ENCODE data around the gene RAD54L.
"Not testable (repeated sequence)": the region's sequence is repeated elsewhere in the genome, so short reads cannot be mapped to it uniquely, and the experiment has no call there.

RAD54L gene

DNA sequence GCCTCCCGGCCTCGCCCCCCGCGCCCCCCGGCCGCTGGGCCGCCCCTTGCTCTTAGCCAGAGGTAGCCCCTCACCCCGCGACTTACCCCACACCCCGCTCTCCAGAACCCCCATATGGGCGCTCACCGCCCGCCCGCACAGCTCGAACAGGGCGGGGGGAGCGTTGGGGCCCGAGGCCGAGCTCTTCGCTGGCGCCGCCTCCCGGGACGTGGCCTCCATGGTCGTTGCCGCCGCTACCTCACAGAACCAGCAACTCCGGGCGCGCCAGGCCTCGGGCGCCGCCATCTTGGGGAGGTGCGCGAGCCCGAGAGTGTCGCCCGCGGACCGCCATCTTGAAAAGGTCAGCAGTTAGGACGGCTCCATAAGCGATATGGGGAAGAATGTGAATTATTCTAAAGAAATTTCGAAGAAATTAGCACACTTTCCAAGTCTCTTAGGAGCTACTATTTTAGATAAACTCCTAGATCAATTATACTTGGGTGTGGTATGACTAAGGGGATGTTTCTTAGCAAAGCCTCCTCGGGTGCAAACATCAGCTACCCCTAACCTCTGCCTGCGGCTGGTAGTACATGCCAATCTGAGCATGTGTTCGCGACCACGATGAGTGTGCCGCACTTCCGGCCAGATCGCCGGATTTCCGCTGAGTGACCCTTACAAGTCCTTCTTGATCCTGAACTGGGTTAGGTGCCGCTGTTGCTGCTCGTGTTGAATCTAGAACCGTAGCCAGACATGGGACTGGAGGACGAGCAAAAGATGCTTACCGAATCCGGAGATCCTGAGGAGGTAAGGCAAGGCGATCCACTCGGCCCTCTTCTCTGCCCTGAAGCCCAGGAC is 55.7 kb downstream of the RAD54L start, which contains the start of the genes LRRC41 and UQCRH:
Gene LRRC41, minus strand, starts transcription at position 579 of the 834 bp plus-strand sequence. Its CDS starts 294 bp downstream, at position 285.
Gene UQCRH, plus strand, starts transcription at position 661 of the 834 bp plus-strand sequence. Its CDS starts 69 bp downstream, at position 730.
- Histone ChIP-seq H3K36me3 (ENCODE audit: control insufficient read depth, insufficient read depth, low read length) (peaks cover 30% of the 10 kb centered on the region), H3K9me3 (ENCODE audit: control insufficient read depth, low read length) (no peaks in the 10 kb centered on the region), H3K4me3 (ENCODE audit: extremely low read depth, insufficient read depth, low read length, poor library complexity, severe bottlenecking) (peak within 1 kb of the TSS; percentile 98), H3K27ac (ENCODE audit: low read depth, low read length, severe bottlenecking) (peak within 1 kb of the TSS; percentile 99), H3K4me1 (ENCODE audit: control insufficient read depth, insufficient read depth, low read length, poor library complexity, severe bottlenecking) (peaks cover 23% of the 10 kb centered on the region)
- whole genome bisulfite sequencing, 2 experiments (ENCODE audit: insufficient coverage in 2 of 2) = 0% methylated on average over 42 to 45 of the region's 61 CpGs

DNA sequence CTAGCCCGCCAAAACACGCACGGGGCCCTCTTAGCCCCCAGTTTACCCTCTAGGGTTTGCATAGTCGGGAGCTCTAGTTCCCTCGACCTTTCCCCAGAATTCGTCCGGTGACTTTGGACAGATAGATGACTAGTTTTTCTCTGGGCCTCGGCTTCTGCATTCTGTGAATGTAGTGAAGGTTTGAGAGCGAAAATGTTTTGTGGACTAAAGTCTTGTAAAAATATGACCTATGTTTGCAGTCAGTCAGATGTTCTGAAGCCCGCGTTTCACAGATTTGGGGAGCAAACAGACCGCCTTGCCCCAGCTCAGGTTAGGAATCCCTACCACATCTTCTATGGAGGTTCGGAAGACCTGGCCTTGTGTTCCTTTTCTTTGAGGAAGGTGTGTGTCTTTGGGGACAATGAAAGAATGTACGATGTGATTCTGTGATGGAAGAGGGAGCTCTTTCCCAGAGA is 56.3 kb downstream of the RAD54L start:
- Histone ChIP-seq H3K9me3 (ENCODE audit: control insufficient read depth, low read length) (no peaks in the 10 kb centered on the region), H3K36me3 (ENCODE audit: control insufficient read depth, insufficient read depth, low read length) (peaks cover 33% of the 10 kb centered on the region), H3K4me1 (ENCODE audit: control insufficient read depth, insufficient read depth, low read length, poor library complexity, severe bottlenecking) (peaks cover 21% of the 10 kb centered on the region), H3K27ac (ENCODE audit: low read depth, low read length, severe bottlenecking) (peak overlapping the region; percentile 99), H3K4me3 (ENCODE audit: extremely low read depth, insufficient read depth, low read length, poor library complexity, severe bottlenecking) (peak overlapping the region; percentile 98)
- WGBS, 2 experiments (ENCODE audit: insufficient coverage in 2 of 2) = 0% methylated on average over 8 to 11 of the region's 14 CpGs

DNA sequence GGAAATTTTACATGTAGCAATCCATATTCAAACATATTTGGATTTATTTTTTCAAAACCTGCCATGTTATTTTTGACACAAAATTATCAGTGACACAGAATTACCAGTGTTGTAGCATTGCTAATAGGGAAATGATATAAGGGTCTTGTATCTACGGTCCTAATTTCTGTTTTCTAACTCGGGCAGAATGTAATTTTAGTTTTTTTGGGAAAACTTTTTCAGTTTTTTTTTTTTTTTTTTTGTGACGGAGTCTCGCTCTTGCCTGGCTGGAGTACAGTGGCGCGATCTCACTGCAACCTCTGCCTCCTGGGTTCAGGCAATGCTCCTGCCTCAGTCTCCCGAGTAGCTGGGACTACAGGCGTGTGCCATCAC is 58.6 kb downstream of the RAD54L start:
- WGBS, 2 experiments (ENCODE audit: insufficient coverage in 2 of 2) = 95 to 100% methylated on average over 2 to 6 of the region's 8 CpGs
- peaks cover 13% of the 10 kb centered on the region for H3K4me1 ChIP-seq (ENCODE audit: control insufficient read depth, insufficient read depth, low read length, poor library complexity, severe bottlenecking)
- no peak overlapping the region for H3K27ac ChIP-seq (ENCODE audit: low read depth, low read length, severe bottlenecking)
- no peaks in the 10 kb centered on the region for H3K9me3 ChIP-seq (ENCODE audit: control insufficient read depth, low read length)
- H3K36me3 ChIP-seq (ENCODE audit: control insufficient read depth, insufficient read depth, low read length) = peaks cover 53% of the 10 kb centered on the region
- no peak overlapping the region for H3K4me3 ChIP-seq (ENCODE audit: extremely low read depth, insufficient read depth, low read length, poor library complexity, severe bottlenecking)

DNA sequence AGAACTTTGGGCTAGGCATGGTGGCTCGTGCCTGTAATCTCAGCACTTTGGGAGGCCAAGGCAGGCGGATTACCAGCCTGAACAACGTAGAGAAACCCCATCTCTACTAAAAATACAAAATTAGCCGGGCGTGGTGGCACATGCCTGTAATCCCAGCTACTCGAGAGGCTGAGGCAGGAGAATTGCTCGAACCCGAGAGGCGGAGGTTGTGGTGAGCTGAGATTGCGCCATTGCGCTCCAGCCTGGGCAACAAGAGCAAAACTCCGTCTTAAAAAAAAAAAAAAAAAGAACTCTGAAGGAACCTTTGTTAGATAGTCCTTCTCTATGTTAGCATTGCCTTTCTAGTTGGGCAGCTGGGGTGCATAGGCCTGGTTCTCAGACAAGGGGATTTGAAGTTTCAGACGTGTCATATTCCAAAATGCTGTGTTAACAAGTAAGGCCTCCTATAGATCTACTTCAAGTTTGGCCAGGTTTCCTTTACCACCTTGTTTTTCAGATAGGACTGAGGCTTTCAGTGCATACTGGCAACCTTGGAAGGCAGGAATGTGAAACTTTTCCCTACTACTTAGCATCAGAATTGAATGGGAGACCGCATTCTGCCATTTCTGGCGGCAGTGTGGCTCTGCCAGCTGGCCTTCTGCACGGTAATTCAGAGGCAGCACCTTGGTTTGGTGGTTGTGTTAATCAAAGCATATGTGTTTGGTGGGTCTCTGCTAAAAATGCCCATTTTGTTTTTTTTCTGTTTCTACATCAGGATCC is 62.0 kb downstream of the RAD54L start:
- Histone ChIP-seq H3K4me1 (ENCODE audit: control insufficient read depth, insufficient read depth, low read length, poor library complexity, severe bottlenecking) (peaks cover 13% of the 10 kb centered on the region), H3K27ac (ENCODE audit: low read depth, low read length, severe bottlenecking) (no peak overlapping the region), H3K36me3 (ENCODE audit: control insufficient read depth, insufficient read depth, low read length) (peaks cover 87% of the 10 kb centered on the region), H3K9me3 (ENCODE audit: control insufficient read depth, low read length) (no peaks in the 10 kb centered on the region), H3K4me3 (ENCODE audit: extremely low read depth, insufficient read depth, low read length, poor library complexity, severe bottlenecking) (no peak overlapping the region)
- WGBS, 2 experiments (ENCODE audit: insufficient coverage in 2 of 2) = 92 to 94% methylated on average over 4 to 9 of the region's 16 CpGs

DNA sequence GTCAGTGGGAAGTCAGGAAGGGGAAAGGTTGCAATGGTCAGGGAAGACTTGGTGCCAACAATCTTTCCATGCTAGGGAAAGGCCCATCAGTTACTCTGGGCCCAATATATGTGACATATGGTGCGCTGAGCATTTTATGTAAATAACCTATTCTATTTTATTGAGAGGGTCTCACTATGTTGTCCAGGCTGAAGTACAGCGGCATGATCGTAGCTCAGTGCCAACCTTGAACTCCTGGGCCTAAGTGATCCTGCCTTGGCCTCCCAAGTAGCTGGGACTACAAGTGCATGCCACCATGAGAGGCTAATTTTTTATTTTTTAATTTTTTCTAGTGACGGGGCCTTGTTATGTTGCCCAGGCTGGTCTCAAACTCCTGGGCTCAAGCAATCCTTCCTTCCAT is 62.8 kb downstream of the RAD54L start:
- Histone ChIP-seq H3K4me3 (ENCODE audit: extremely low read depth, insufficient read depth, low read length, poor library complexity, severe bottlenecking) (no peak overlapping the region), H3K36me3 (ENCODE audit: control insufficient read depth, insufficient read depth, low read length) (peaks cover 85% of the 10 kb centered on the region), H3K4me1 (ENCODE audit: control insufficient read depth, insufficient read depth, low read length, poor library complexity, severe bottlenecking) (peaks cover 13% of the 10 kb centered on the region), H3K9me3 (ENCODE audit: control insufficient read depth, low read length) (no peaks in the 10 kb centered on the region), H3K27ac (ENCODE audit: low read depth, low read length, severe bottlenecking) (no peak overlapping the region)
- WGBS, 2 experiments (ENCODE audit: insufficient coverage in 2 of 2) = 94 to 100% methylated on average over 4 of the region's 4 CpGs

DNA sequence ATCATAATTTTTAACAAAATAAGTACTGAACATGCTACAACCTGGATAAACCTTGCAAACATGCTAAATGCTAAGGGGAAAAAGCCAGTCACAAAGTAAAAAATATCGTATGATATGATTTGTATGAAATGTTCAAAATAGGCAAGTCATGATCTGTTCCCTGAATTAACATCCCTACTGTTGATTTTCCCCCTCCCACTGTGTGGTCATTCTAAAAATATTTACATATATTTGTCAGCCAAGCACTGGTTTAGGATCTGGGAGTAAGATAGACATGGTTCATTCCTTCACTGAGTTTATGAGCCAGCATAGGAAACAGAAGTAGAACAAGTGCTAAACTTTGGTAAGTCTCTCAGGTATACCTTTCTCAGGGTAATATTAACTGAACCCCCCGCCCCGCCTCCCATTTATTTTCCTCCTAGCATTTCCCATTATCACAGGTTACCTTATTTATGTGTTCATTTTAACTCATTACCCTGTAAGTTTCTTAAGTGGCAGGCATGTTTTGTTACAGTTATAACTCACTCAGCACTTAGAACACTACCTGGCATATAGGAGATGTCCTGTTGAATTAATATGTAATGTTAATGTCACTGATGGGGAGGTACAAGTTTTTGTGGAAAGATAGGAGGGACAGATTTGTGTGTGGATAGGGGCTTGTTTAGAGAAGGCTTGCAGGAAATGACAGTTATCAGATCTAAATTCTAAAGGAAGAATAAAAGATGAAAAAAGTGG is 68.3 kb downstream of the RAD54L start:
- 100% methylated on average over 1 of the region's 3 CpGs; no CpG with 5 or more reads in 1 of the 2 experiments for WGBS, 2 experiments (ENCODE audit: insufficient coverage in 2 of 2)
- Histone ChIP-seq H3K4me1 (ENCODE audit: control insufficient read depth, insufficient read depth, low read length, poor library complexity, severe bottlenecking) (no peaks in the 10 kb centered on the region), H3K27ac (ENCODE audit: low read depth, low read length, severe bottlenecking) (no peak overlapping the region), H3K4me3 (ENCODE audit: extremely low read depth, insufficient read depth, low read length, poor library complexity, severe bottlenecking) (no peak overlapping the region), H3K36me3 (ENCODE audit: control insufficient read depth, insufficient read depth, low read length) (peaks cover 61% of the 10 kb centered on the region), H3K9me3 (ENCODE audit: control insufficient read depth, low read length) (no peaks in the 10 kb centered on the region)

DNA sequence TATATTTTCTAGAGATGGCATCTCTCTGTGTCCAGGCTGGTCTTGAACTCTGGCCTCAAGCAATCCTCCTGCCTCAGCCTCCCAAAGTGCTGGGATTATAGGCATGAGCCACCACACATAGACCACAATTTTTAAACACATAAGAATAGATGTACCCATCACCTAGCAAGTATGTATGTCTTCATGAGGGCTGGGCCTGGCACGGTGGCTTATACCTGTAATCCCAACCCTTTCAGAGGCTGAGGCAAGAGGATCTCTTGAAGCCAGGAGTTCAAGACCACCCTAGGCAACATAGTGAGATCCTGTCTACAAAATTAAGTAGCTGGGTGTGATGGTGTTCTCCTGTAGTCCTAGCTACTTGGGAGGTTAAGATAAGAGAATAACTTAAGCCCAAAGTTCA is 69.8 kb downstream of the RAD54L start:
- WGBS, 2 experiments (ENCODE audit: insufficient coverage in 2 of 2) = 88% methylated on average over 1 of the region's 1 CpG; no CpG with 5 or more reads in 1 of the 2 experiments

DNA sequence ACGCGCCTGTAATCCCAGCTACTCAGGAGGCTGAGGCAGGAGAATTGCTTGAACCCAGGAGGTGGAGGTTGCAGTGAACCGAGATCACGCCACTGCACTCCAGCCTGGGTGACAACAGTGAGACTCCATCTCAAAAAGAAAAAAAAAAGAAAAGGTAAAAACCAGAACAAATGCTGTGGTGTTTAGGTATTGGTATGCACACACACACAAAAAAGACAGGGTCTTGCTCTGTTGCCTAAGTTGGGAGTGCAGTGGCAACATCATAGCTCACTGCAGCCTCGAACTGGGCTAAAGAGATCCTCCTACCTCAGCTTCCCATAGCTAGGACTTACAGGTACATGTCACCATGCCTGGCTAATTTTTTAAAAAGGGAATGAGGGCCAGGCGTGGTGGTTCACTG is 71.7 kb downstream of the RAD54L start:
- H3K36me3 ChIP-seq (ENCODE audit: control insufficient read depth, insufficient read depth, low read length) = peaks cover 26% of the 10 kb centered on the region
- H3K9me3 ChIP-seq (ENCODE audit: control insufficient read depth, low read length) = not testable (repeated sequence)
- 83 to 99% methylated on average over 1 to 6 of the region's 6 CpGs for WGBS, 2 experiments (ENCODE audit: insufficient coverage in 2 of 2)

More for the DNA sequence above, 69.8 kb downstream of the RAD54L start:
- H3K4me3 ChIP-seq (ENCODE audit: extremely low read depth, insufficient read depth, low read length, poor library complexity, severe bottlenecking) = no peak overlapping the region
- H3K4me1 ChIP-seq (ENCODE audit: control insufficient read depth, insufficient read depth, low read length, poor library complexity, severe bottlenecking) = no peaks in the 10 kb centered on the region
- H3K9me3 ChIP-seq (ENCODE audit: control insufficient read depth, low read length) = no peaks in the 10 kb centered on the region
- H3K27ac ChIP-seq (ENCODE audit: low read depth, low read length, severe bottlenecking) = no peak overlapping the region
- H3K36me3 ChIP-seq (ENCODE audit: control insufficient read depth, insufficient read depth, low read length) = peaks cover 46% of the 10 kb centered on the region

DNA sequence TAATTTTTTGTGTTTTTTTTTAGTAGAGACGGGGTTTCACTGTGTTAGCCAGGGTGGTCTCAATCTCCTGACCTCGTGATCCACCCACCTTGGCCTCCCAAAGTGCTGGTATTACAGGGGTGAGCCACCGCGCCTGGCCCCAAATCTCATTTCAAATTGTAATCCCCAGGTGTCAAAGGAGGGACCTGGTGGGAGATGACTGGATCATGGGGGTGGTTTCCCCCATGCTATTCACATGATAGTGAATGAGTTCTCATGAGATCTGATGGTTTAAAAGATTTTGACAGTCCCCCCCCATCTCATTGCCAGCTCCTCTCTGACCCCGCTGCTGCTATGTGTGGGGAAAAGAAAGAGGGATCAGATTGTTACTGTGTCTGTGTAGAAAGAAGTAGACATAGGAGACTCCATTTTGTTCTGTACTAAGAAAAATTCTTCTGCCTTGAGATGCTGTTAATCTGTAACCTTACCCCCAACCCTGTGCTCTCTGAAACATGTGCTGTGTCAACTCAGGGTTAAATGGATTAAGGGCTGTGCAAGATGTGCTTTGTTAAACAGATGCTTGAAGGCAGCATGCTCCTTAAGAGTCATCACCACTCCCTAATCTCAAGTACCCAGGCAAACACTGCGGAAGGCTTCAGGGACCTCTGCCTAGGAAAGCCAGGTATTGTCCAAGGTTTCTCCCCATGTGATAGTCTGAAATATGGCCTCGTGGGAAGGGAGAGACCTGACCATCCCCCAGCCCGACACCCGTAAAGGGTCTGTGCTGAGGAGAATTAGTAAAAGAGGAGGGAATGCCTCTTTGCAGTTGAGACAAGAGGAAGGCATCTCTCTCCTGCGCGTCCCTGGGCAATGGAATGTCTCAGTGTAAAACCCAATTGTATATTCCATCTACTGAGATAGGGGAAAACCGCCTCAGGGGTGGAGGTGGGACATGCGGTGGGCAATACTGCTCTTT is 72.7 kb downstream of the RAD54L start:
- not testable (repeated sequence) for H3K4me3 ChIP-seq (ENCODE audit: extremely low read depth, insufficient read depth, low read length, poor library complexity, severe bottlenecking); H3K4me1 ChIP-seq (ENCODE audit: control insufficient read depth, insufficient read depth, low read length, poor library complexity, severe bottlenecking); H3K9me3 ChIP-seq (ENCODE audit: control insufficient read depth, low read length); H3K27ac ChIP-seq (ENCODE audit: low read depth, low read length, severe bottlenecking)
- peaks cover 19% of the 10 kb centered on the region for H3K36me3 ChIP-seq (ENCODE audit: control insufficient read depth, insufficient read depth, low read length)
- no CpG with 5 or more reads among the region's 13 CpGs for WGBS, 2 experiments (ENCODE audit: insufficient coverage in 2 of 2)

More for the DNA sequence above, 71.7 kb downstream of the RAD54L start:
- H3K4me1 ChIP-seq (ENCODE audit: control insufficient read depth, insufficient read depth, low read length, poor library complexity, severe bottlenecking); H3K27ac ChIP-seq (ENCODE audit: low read depth, low read length, severe bottlenecking); H3K4me3 ChIP-seq (ENCODE audit: extremely low read depth, insufficient read depth, low read length, poor library complexity, severe bottlenecking): not testable (repeated sequence)

Data from mesodermal cell (in vitro differentiated cells).